Activated T-cell treated with anti-CD3 and anti-CD28 coated beads for 4 hours (primary cell): Measurements from ENCODE around the gene RIBC1.
"Not testable (repeated sequence)": the region's sequence is repeated elsewhere in the genome, so short reads cannot be mapped to it uniquely, and the experiment has no call there.

Experiments
- DNase-seq: peaks from one replicate; pipeline ENCODE4 v3.0.0-alpha.2; 2020

RIBC1 gene

GRCh38 chrX:53422861-53423306 is at the start of gene RIBC1:
Gene RIBC1, plus strand, starts transcription at chrX:53422873. Its CDS starts 3,404 bp downstream, at chrX:53426277.
- DNase-seq: no peak

GRCh38 chrX:53373307-53373706 is 49.4 kb upstream of the RIBC1 start:
- DNase-seq: no peak

- DNase-seq: no peak
Observed at GRCh38 chrX:53374222-53374820, 48.4 kb upstream of the RIBC1 start.

- DNase-seq: no peak
Observed at GRCh38 chrX:53374923-53375322, 47.8 kb upstream of the RIBC1 start.

GRCh38 chrX:53376888-53377287 is 45.8 kb upstream of the RIBC1 start:
- DNase-seq: no peak

- no peak for DNase-seq
Observed at GRCh38 chrX:53377464-53377863, 45.2 kb upstream of the RIBC1 start.

- DNase-seq: no peak
Observed at GRCh38 chrX:53379008-53379710, 43.5 kb upstream of the RIBC1 start.

- DNase-seq: no peak
Observed at GRCh38 chrX:53379747-53380146, 42.9 kb upstream of the RIBC1 start.

- no peak for DNase-seq
Observed at GRCh38 chrX:53383376-53384076, 39.1 kb upstream of the RIBC1 start.

GRCh38 chrX:53395605-53396298 is 26.9 kb upstream of the RIBC1 start:
- no peak for DNase-seq

- DNase-seq: no peak
Observed at GRCh38 chrX:53398216-53398615, 24.5 kb upstream of the RIBC1 start.

- no peak for DNase-seq
Observed at GRCh38 chrX:53403535-53403934, 19.1 kb upstream of the RIBC1 start.

- DNase-seq: no peak
Observed at GRCh38 chrX:53412446-53412845, 10.2 kb upstream of the RIBC1 start.

- DNase-seq: not testable (repeated sequence)
Observed at GRCh38 chrX:53420351-53420750, 2.3 kb upstream of the RIBC1 start.

- no peak for DNase-seq
Observed at GRCh38 chrX:53421125-53421524, 1.5 kb upstream of the RIBC1 start.

- DNase-seq: no peak
Observed at GRCh38 chrX:53421772-53422085, 944 bp upstream of the RIBC1 start.

GRCh38 chrX:53422086-53422860 is 400 bp upstream of the RIBC1 start, which contains the start of gene SMC1A:
Gene SMC1A, minus strand, starts transcription at chrX:53422654. Its CDS starts 54 bp downstream, at chrX:53422600.
- DNase-seq: peak; percentile 88

- no peak for DNase-seq
Observed at GRCh38 chrX:53429755-53430154, 7.1 kb downstream of the RIBC1 start.

GRCh38 chrX:53430231-53430630 is 7.6 kb downstream of the RIBC1 start:
- DNase-seq: no peak

- peak; percentile 75 for DNase-seq
Observed at GRCh38 chrX:53433651-53434639, 11.3 kb downstream of the RIBC1 start, which contains the start of gene HSD17B10. Gene HSD17B10, minus strand, starts transcription at chrX:53434370. Its CDS starts 25 bp downstream, at chrX:53434345.

- peak; percentile 59 for DNase-seq
Observed at GRCh38 chrX:53435997-53436396, 13.3 kb downstream of the RIBC1 start.
